NCI-H146 treated with DMSO at 0.1 percent for 48 hours (cell line): ENCODE data around the gene DAB2IP.
"Not testable (repeated sequence)": the region's sequence is repeated elsewhere in the genome, so short reads cannot be mapped to it uniquely, and the experiment has no call there.

Experiments used
- DNase-seq: peaks from one replicate; lab custom pipeline; 2025; ENCODE audit not compliant: unreplicated experiment; lab: John Stamatoyannopoulos, UW

Gene DAB2IP

DNA sequence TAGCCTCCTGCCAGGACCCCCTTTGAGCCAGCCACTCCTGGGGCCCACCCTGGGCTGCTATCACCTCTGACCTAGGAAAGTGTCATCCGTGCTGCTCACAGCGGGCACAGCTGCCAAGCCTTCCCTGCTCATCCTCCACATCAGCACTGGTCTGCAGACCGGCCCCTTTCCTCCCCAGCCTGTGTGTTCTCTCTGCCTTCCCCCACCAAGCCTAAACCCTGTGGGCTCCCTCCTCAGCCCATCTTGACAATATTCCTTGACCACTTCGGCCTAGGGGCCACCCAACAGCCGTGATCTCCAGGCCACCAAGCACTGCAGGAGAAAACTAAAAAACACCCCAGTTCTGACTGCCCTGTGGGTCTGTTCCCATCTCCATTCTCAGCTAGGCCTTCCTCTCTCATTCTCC, 135.1 kb downstream of the DAB2IP start:
- no peak for DNase-seq

DNA sequence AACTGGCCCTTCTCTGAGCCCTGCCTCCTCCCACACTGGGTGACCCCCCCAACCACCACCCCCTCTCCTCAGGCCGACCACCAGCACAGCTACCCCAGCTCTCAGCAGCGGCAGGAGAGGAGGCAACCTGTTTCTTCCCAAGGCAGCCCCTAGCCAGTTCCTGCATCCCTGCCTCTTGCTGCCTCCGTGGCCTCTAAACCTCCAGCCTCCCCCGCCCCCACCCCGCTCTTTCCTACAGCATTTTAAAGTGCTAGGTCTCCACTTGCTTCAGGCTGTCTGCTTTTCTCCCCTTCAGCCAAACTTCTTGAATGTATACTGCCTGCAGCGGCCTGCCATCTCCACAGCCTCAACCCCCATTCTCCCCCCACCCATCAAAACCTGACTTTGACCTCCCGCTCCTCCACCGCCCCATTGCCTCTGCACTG, 135.6 kb downstream of the DAB2IP start:
- no peak for DNase-seq

DNA sequence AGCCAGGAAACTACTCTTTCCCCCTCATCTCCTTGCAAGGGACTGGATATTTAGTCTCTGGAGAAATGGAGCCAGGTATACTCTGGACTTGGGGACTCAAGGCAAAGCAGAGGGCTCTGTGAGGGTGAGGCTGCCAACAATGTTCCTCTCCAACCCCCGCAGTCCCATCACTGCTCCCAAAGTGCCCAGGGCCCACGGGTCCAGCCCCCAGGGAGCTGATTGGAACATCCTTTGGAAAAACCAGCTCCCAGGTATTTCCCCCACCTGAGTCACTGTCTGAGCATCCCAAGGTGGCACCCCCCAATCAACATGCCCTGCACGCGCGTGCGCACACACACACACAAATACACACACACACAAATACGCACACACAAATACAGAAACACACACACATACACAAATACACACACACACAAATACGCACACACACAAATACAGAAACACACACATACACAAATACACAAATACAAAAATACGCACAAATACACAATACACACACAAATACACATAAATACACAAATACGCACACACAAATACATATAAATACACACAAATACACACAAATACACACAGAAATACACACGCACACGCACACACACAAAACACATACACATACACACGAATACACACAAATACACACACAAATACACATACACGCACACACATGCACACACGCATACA, 137.4 kb downstream of the DAB2IP start:
- no peak for DNase-seq

DNA sequence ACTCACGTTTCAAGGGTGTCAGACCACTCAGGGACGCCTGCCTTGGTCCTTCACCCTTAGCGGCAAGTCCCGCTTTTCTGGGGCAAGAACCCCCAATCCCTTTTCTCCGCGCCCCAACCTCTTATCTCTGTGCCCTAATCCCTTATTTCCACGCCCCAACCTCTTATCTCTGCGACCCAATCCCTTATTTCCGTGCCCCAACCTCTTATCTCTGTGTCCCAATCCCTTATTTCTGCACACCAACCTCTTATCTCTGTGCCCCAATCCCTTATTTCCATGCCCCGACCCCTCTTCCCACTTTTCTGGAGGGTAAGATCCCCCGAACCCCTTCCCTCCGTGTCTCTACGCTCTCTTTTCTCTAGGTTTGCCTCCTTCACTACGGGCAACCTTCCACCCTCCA, 139.4 kb downstream of the DAB2IP start:
- DNase-seq = no peak

DNA sequence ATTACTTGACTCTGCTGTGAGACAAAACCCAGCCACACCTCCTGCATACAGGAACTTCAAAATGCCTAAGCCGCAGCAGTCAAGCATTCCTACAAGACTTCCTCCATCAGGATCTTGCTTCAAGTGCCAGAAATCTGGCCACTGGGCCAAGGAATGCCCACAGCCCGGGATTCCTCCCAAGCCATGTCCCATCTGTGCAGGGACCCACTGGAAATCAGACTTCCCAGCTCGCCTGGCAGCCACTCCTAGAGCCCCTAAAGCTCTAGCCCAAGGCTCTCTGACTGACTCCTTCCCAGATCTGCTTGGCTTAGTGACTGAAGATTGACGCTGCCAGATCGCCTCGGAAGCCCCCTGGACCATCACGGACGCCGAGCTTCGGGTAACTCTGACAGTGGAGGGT, 141.0 kb downstream of the DAB2IP start:
- not testable (repeated sequence) for DNase-seq

DNA sequence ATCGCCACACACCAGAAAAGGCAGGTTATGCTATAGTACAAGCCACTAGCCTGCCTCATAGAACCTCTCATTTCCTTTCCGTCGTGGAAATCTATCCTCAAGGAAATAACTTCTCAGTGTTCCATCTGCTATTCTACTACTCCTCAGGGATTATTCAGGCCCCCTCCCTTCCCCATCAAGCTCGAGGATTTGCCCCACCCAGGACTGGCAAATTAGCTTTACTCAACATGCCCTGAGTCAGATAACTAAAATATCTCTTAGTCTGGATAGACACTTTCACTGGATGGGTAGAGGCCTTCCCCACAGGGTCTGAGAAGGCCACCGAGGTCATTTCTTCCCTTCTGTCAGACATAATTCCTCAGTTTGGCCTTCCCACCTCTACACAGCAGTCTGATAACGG, 142.9 kb downstream of the DAB2IP start:
- not testable (repeated sequence) for DNase-seq

DNA sequence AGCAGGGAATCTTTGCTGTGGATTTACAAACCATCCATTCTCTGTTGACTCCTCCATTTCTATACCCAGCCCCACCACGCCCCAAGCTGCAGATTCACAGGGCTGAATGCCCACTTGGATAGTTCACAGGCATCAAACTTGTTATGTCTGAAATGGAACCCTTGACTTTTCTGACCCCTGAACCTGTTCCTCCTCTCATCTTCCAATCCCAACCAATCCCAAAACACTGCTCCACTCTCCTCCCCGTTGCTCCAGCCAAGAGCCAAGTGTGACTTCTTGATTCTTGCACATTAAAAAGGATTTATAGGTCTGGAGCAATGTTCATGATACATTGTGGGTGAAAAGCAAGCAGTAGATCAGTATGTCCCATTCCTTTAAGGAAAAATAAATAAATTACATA, 145.6 kb downstream of the DAB2IP start:
- DNase-seq = no peak

DNA sequence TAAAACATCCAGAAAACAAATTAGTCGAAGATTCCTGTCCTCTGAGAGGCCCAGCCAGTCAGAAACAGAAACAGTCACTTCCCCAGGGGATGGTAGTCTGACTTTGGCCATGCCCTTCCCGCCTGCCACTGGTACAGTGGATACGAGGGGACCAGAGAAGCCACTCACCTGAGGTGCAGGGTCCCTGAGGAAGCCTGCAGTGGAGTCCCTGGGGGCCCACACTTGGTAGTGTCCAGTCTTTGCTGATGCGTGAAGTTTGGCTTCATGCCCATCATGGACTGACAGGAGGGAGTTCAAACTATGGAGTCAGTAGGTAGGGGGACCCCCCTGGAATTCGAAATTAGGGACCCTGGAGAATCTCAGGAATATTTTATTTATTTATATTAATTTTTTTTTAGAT, 147.5 kb downstream of the DAB2IP start:
- no peak for DNase-seq

DNA sequence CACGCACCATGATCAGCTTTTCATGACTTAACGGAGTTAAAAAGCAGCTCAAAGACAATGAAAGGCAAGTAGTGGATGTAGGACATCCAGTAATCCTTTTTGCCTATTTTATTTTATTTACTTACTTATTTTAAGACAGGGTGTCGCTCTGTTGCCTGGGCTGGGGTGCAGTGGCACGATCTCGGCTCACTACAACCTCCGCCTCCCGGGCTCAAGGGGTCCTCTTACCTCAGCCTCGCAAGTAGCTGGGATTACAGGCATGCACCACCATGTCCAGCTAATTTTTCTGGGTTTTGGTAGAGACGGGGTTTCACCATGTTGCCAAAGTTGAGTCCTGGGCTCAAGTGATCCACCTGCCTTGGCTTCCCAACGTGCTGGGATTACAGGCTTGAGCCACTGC, 148.9 kb downstream of the DAB2IP start:
- no peak for DNase-seq

DNA sequence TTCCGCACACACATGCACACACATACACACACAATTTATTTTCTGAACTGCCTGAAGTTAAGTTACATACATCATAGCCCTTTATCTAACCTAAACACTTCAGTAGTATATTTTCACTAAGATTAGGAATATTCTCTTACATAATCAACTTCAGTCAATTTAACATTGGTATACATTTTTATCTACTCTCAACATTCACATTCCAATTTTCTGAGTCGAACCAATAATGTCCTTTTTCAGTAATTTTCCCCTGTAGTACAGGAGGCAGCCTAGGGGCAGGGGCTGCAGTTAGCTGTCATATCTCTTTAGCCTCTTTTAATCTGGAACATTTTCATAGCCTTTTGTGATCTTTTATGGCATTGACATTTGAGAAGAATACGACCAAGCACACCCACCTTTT, 150.1 kb downstream of the DAB2IP start:
- DNase-seq = no peak

DNA sequence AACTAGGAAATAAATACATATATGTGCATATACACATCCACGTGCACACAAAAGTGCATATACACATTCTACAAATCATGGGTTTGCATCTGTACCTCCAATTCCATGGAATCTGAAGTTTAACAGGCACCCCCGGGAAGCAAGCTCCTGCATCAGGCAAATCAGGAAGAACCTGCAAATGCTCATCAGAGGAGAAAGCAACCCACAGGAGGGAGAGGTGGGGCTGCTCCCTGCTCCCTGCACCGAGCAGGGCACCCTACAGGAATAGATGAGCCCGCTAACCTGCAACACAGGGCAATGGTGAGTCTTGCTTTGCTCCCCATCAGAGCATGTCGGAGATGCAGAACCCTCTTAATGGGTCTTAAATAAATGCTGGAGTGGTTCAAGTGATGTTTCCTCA, 151.3 kb downstream of the DAB2IP start:
- DNase-seq = no peak

DNA sequence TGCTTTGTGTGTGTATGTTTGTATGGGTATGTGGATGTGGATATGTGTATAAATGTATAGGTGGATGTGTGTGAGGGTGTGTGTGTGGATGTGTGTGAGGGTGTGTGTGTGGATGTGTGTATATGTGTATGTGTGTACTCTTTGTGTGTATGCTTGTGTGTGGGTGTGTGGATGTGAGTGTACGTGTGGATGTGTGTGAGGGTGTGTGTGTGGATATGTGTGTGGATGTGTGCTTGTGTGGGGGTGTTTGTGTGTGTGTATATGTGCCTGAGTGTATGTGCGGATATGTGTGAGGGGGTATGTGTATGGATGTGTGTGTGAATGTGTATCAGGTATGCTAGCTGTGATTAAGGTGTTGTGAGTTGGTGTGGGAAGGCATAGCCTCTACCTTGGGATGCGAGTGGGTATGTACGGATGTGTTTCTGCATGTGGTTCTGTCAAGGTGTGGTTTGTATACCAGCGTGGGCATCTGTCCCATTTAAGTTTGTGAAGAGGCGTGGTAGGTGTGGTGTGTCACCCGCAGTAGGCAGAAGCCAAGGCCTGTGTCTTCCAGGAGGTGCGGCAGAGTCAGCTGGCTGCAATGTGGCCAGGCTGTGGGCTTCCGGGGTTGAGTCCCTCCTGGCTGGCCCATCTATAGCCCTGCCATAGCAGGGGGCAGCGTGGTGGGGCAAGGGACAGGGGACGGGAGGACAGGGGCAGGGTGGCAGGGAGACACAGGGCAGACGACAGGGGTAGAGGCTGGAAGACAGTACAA, 155.8 kb downstream of the DAB2IP start:
- no peak for DNase-seq

DNA sequence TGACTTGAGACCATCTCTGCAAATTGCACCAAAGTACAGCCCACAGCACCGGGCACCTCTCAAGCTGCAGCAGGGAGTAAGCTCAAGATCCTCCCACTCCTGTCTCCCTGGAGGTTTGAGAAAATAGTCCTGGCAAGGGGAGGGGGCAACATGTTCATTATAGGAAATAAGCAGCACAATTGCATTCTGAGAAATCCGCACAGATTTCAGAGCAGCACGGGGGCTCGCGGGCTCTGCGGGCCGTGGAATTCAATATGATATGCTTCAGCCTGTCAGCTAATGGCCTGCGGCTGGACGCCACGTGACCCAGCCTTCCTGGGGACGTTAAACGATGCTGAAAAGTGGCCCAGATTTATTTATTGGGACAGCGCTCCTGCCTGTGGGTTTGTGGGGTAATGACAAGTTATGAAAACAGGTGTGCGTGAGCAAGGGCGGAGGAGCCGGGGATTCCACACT, 156.4 kb downstream of the DAB2IP start:
- DNase-seq = no peak

DNA sequence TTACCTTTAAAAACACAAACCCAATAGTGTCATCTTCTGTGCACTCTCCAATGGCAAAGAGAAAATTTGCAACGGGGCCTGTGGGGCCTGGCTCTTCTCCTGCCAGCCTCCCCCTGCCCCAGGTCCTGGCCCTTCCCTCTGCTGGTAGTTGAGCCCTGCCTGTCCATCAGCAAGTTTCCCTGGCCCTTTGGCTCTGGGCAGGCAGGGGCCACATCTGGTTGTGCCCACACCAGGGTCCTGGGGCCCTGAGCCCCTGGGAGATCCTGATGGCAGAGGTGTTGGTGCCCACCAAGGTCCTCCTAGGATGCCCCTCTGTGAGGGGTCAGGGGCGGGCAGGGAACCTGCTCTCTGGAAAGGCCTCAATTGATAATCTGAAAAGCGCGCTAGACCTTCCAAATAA, 157.3 kb downstream of the DAB2IP start:
- no peak for DNase-seq

DNA sequence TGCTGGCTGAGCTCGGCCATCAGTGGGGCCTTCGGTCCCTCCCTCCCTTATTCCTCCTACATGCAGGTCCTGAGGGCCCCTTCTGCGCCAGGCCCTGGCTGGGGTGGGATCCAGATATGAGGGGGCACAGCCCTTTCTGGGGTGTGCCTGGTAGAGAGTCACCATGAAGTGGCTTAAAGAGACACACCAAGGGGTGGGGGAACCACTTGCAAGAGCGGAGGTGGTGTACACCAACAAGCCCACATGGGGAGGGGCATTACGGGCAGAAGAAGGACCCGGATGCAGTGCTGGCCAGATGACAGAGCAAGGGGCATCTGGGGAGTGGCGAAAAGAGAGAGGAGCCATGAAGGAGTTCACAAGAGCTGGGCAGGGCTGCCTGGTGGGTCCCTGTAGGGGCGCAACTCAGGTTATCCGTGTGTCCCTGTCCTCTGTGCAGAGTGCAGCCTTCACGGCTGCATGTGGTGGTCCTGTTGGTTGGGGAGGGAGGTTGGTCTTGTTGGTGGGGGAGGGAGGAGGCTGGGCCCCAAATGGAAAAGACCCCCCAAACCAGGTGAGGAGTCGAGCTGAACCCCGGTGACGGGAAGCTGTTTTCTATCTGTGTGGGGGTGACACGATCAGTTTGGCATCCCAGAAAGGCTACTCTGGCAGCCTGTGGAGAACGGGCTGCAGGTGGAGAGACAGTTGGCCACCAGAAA, 158.1 kb downstream of the DAB2IP start:
- DNase-seq = no peak

DNA sequence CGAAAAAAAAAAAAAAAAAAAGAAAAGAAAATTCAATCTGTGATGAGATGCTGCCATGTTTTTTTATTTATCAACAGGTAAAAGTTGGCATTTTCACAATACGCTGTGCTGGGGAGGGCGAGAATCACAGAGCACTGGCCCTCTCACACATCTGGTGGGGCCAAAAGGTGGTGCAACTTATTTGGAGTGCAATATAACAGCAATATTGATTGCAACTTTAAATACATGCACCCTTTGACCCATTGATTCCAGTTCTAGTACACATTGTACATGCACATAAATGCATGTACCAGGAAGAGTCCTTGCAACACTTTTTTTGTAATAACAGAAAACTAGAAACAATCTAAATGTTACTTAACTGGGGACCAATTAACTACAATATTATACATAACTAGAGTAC, 159.1 kb downstream of the DAB2IP start:
- no peak for DNase-seq

DNA sequence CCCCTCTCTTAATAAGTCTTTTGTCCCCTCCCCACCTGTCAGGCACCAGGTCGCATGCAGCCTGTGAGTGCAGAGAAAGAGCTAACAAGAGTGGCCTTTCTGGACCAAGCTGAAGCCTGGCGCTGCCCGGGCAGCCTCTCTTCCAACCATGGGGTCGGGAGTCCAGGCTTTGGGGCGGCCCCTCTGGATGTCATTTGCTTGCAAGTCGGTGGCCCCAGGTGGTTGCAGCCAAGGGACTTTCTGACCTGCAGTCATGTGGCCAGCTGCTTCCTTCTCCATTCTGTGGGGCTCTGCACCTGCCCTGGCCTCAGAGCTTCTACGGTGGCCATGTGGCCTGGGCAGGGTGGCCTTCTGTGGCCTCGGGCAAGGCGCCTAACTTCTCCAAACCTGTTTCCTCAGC, 159.7 kb downstream of the DAB2IP start:
- no peak for DNase-seq

DNA sequence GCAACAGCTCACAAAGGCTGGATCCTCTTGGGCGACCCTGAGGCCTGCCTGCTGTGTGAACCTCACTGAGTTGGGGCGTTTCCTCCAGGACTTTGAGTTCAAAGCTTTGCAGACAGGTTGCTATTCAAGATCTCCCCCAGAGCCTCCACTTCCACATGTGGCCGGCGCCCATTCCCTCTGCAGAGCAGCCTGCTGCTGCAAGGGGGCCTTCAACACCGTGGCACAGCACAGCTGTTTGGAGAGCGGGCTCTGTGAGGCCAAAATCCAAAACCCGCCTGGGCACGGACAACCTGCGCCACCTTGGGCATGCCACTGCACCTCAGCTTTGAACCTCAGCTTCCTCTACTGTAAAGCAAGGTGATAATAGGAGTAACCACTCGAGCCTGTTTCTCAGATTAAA, 160.3 kb downstream of the DAB2IP start:
- no peak for DNase-seq

DNA sequence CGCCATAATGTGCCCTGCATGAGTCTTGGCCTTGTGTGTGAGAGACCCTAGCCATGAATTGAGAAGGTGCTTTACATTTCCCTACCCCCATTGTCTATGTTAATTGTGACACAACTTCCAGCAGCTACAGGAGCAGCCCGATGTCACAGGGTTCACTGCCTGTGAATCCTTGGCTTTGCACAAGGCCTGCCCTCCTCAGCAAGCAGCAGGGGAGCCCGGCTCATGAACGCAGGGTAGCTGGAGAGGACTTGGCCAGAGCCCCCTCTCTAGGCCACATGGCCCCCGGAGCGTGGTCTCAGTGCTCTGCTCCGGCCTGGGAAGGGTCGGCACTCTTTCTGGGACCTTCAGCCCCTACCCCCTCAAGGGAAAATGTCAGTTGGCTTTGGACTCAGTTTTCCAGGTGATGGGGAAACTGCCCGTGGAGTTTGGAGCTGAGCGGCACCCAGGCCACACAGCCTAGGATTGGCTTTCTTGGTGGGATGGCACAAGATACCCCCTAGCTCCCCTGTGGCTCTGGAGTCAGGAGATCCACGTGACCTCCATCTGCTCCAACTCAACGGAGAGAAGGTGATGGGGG, 160.8 kb downstream of the DAB2IP start:
- DNase-seq = no peak

DNA sequence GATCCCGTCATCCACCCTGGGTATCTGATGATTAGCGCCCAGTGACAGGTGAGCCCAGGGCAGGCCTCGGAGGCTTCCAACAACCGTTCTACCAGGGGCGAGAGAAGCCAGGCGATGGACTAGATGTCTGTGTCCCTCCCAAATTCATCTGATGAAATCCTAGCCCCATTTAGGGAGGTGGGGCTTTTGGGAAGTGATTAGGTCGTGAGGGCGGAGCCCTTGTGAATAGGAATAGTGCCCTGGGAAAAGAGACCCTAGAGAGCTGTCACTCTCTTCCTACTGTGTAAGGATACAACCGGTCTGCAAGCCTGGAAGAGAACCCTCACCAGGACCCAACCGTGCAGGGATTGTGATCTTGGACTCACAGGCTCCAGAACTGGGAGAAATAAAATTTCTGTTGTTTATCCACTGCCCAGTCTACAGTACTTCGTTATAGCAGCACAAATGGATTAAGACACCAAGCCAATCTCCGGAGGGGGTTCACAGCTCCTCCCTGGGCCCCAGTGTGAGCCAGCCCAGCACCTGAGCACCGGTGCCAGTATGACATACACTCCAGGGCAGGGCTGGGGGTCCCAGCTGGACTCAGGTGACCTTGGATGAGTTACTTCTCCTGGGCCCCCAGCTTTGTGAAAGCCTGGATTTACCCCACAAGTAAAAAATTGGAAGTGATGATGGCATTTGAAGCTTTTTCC, 162.2 kb downstream of the DAB2IP start:
- DNase-seq = no peak

DNA sequence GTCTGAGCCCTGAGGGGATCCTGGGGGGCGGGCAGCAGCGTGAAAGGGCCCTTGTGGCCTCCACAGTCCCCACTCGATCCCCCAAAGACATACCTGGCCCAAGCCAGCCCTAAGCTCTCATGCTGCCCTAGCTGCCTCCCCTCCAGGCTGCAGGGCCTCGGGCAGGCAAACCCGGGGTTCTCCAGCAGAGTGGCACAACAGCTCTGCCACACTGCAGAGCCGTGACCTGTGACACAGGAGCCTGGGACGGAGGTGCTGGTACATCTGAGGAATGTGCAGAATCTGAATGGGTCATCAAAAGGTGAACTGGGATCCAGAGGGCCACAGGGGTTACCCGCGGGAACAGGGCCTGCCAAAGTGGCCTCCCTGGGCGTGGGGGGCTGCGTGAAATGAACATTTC, 163.2 kb downstream of the DAB2IP start:
- no peak for DNase-seq
